IMR-90 (cell line): ENCODE data around the gene ITGB2. TPM values are rescaled to one million over a fixed set of nuclear protein-coding genes. Genes with fewer than 3 reads are reported as not detected.

Experiments
- ATAC-seq: fragments of 200-7000 bp; cut with Tn5 transposase; 2 replicates; pipeline ENCODE4 v1.9.1; 2020; ENCODE audit warnings: low read depth, mild to moderate bottlenecking, moderate library complexity
- BruUV-seq: library from RNA; stranded (reverse); fragments of 400-500 nt; replicated peaks from 2 replicates; lab custom pipeline; 2021; lab: Mats Ljungman, UMichigan
- CTCF ChIA-PET: fragments of 300-600 bp; formaldehyde crosslinking; extraction: SDS; loops from one replicate; lab custom pipeline; 2021; ENCODE audit warnings: antibody characterized with exemption; lab: Yijun Ruan, JAX
- POLR2A ChIA-PET: fragments of 300-600 bp; sonication (Branson Sonifier 250); formaldehyde crosslinking; loops from one replicate; lab custom pipeline; 2022; ENCODE audit warnings: antibody characterized with exemption; ENCODE audit not compliant: unreplicated experiment; lab: Charles Lee
- DNase-seq: peaks from one replicate; pipeline ENCODE4 v3.0.0; 2013
- H2AFZ ChIP-seq: replicated peaks from 2 replicates; pipeline ENCODE3; 2013; ENCODE audit warnings: low read length, mild to moderate bottlenecking; ENCODE audit not compliant: poor library complexity
- H2AK5ac ChIP-seq: 2 replicates; pipeline ENCODE4 v1.6.1; 2013; ENCODE audit warnings: low read depth, low read length, inconsistent platforms
- H2AK9ac ChIP-seq: replicated peaks from 2 replicates; pipeline ENCODE3; 2013; ENCODE audit warnings: mild to moderate bottlenecking, low read depth, low read length, moderate library complexity; ENCODE audit not compliant: poor library complexity
- H2BK120ac ChIP-seq: 2 replicates; pipeline ENCODE4 v1.6.1; 2013; ENCODE audit warnings: low read depth, low read length, inconsistent platforms
- H2BK15ac ChIP-seq: 3 replicates; pipeline ENCODE4 v1.6.1; 2013; ENCODE audit warnings: low read depth, low read length, inconsistent platforms
- H2BK20ac ChIP-seq: 2 replicates; pipeline ENCODE4 v1.6.1; 2013; ENCODE audit warnings: low read depth, mild to moderate bottlenecking, inconsistent platforms, low read length, moderate library complexity
- H2BK5ac ChIP-seq: 2 replicates; pipeline ENCODE4 v1.6.1; 2013; ENCODE audit warnings: mild to moderate bottlenecking, low read depth, low read length, inconsistent platforms; ENCODE audit not compliant: poor library complexity, severe bottlenecking
- H3K14ac ChIP-seq: replicated peaks from 2 replicates; pipeline ENCODE4 v1.6.1; 2013; ENCODE audit warnings: low read depth, low read length, inconsistent platforms
- H3K18ac ChIP-seq: 2 replicates; pipeline ENCODE4 v1.6.1; 2013; ENCODE audit warnings: low read depth, low read length, control low read depth
- H3K23ac ChIP-seq: 2 replicates; pipeline ENCODE4 v1.6.1; 2013; ENCODE audit warnings: low read depth, low read length, inconsistent platforms
- H3K27ac ChIP-seq: 2 replicates; pipeline ENCODE4 v1.5.1; 2013; ENCODE audit warnings: mild to moderate bottlenecking, control low read depth, low read length; ENCODE audit not compliant: insufficient read depth
- H3K27me3 ChIP-seq: 2 replicates; pipeline ENCODE4 v1.6.1; 2013; ENCODE audit warnings: low read length; ENCODE audit not compliant: control insufficient read depth, insufficient read depth
- H3K36me3 ChIP-seq: 2 replicates; pipeline ENCODE4 v1.6.1; 2013; ENCODE audit warnings: low read length, mixed read lengths; ENCODE audit not compliant: control insufficient read depth, insufficient read depth
- H3K4ac ChIP-seq: 2 replicates; pipeline ENCODE4 v1.6.1; 2013; ENCODE audit warnings: low read depth, low read length, inconsistent platforms
- H3K4me1 ChIP-seq: 2 replicates; pipeline ENCODE4 v1.6.1; 2013; ENCODE audit warnings: low read length, mixed read lengths; ENCODE audit not compliant: control insufficient read depth, insufficient read depth
- H3K4me2 ChIP-seq: 2 replicates; pipeline ENCODE4 v1.6.1; 2013; ENCODE audit warnings: low read depth, mild to moderate bottlenecking, control low read depth, low read length, moderate library complexity
- H3K4me3 ChIP-seq: 2 replicates; pipeline ENCODE4 v1.5.1; 2013; ENCODE audit warnings: low read depth, mild to moderate bottlenecking, control low read depth, low read length, moderate library complexity; ENCODE audit not compliant: insufficient read depth
- H3K56ac ChIP-seq: 2 replicates; pipeline ENCODE4 v1.6.1; 2013; ENCODE audit warnings: low read length, inconsistent platforms; ENCODE audit not compliant: insufficient read depth; ENCODE audit errors: extremely low read depth
- H3K79me1 ChIP-seq, 2 experiments: 2 replicates each; pipeline ENCODE4 v1.6.1; 2013; ENCODE audit warnings: low read length in 2 of 2, inconsistent platforms in 1 of 2, low read depth in 1 of 2
- H3K9ac ChIP-seq: 2 replicates; pipeline ENCODE4 v1.6.1; 2013; ENCODE audit warnings: low read depth, low read length, control low read depth
- H3K9me1 ChIP-seq: 2 replicates; pipeline ENCODE4 v1.6.1; 2013; ENCODE audit warnings: low read length, inconsistent platforms; ENCODE audit not compliant: insufficient read depth
- H3K9me3 ChIP-seq: 2 replicates; pipeline ENCODE4 v1.6.1; 2013; ENCODE audit warnings: low read length; ENCODE audit not compliant: control insufficient read depth, insufficient read depth
- H4K20me1 ChIP-seq: 2 replicates; pipeline ENCODE4 v1.6.1; 2013; ENCODE audit warnings: low read length, inconsistent platforms; ENCODE audit not compliant: insufficient read depth
- H4K5ac ChIP-seq: 2 replicates; pipeline ENCODE4 v1.6.1; 2013; ENCODE audit warnings: mild to moderate bottlenecking, low read depth, low read length, control low read depth
- H4K8ac ChIP-seq, 2 experiments: 2 replicates each; pipeline ENCODE4 v1.6.1; 2013; ENCODE audit warnings: low read depth in 2 of 2, low read length in 2 of 2, control low read depth in 1 of 2, inconsistent platforms in 1 of 2
- H4K91ac ChIP-seq: 2 replicates; pipeline ENCODE4 v1.6.1; 2013; ENCODE audit warnings: low read depth, low read length, inconsistent platforms; ENCODE audit not compliant: insufficient read depth
- BHLHE40 ChIP-seq: fragments of 150-350 bp; IDR thresholded peaks from 2 replicates; pipeline ENCODE4 v1.6.1; 2016; ENCODE audit warnings: mild to moderate bottlenecking, low read depth, low read length
- CEBPB ChIP-seq: IDR thresholded peaks from 2 replicates; pipeline ENCODE4 v1.6.1; 2012; ENCODE audit warnings: low read depth, low read length, improper control_type of control experiment
- CHD1 ChIP-seq: IDR thresholded peaks from 2 replicates; pipeline ENCODE4 v1.6.1; 2012; ENCODE audit warnings: low read depth, low read length, improper control_type of control experiment
- CTCF ChIP-seq: conservative IDR thresholded peaks from 2 replicates; pipeline ENCODE4 v1.5.1; 2012; ENCODE audit warnings: mild to moderate bottlenecking, low read depth, low read length, improper control_type of control experiment
- ELK1 ChIP-seq: fragments of 150-350 bp; IDR thresholded peaks from 2 replicates; pipeline ENCODE4 v1.6.1; 2016; ENCODE audit warnings: low read depth, mild to moderate bottlenecking, low read length, moderate library complexity, borderline replicate concordance
- FOS ChIP-seq: fragments of 150-350 bp; IDR thresholded peaks from 2 replicates; pipeline ENCODE4 v1.6.1; 2016; ENCODE audit warnings: low read depth, low read length
- MAFK ChIP-seq: IDR thresholded peaks from 2 replicates; pipeline ENCODE4 v1.6.1; 2012; ENCODE audit warnings: low read depth, low read length, improper control_type of control experiment
- MAZ ChIP-seq: IDR thresholded peaks from 2 replicates; pipeline ENCODE4 v1.6.1; 2012; ENCODE audit warnings: low read depth, mild to moderate bottlenecking, low read length, improper control_type of control experiment, moderate library complexity, borderline replicate concordance
- MXI1 ChIP-seq: IDR thresholded peaks from 2 replicates; pipeline ENCODE4 v1.6.1; 2012; ENCODE audit warnings: low read depth, mild to moderate bottlenecking, low read length, moderate library complexity, borderline replicate concordance
- NFE2L2 ChIP-seq: fragments of 150-350 bp; IDR thresholded peaks from 2 replicates; pipeline ENCODE4 v1.6.1; 2016; ENCODE audit warnings: low read depth, mild to moderate bottlenecking, low read length
- POLR2A ChIP-seq: IDR thresholded peaks from 2 replicates; pipeline ENCODE4 v1.6.1; 2012; ENCODE audit warnings: mild to moderate bottlenecking, low read depth, low read length
- RAD21 ChIP-seq: IDR thresholded peaks from 2 replicates; pipeline ENCODE4 v1.6.1; 2012; ENCODE audit warnings: low read length, improper control_type of control experiment
- RCOR1 ChIP-seq: IDR thresholded peaks from 2 replicates; pipeline ENCODE4 v1.6.1; 2012; ENCODE audit warnings: mild to moderate bottlenecking, low read length, improper control_type of control experiment; ENCODE audit not compliant: insufficient replicate concordance
- RFX5 ChIP-seq: IDR thresholded peaks from 2 replicates; pipeline ENCODE4 v1.8.0; 2012; ENCODE audit warnings: low read depth, mild to moderate bottlenecking, low read length, moderate library complexity
- SMC3 ChIP-seq: fragments of 150-350 bp; IDR thresholded peaks from 2 replicates; pipeline ENCODE4 v1.6.1; 2016; ENCODE audit warnings: low read depth, mild to moderate bottlenecking, antibody characterized with exemption, low read length, moderate library complexity
- USF2 ChIP-seq: fragments of 150-350 bp; IDR thresholded peaks from 2 replicates; pipeline ENCODE4 v1.6.1; 2017; ENCODE audit warnings: mild to moderate bottlenecking, antibody characterized with exemption, low read length, low read depth
- WGBS, 2 experiments: methylation state at CpG; one replicate each; pipeline versions ENCODE4 v1.1.5 to v1.1.7; 2013; ENCODE audit warnings: missing lambda C conversion rate in 2 of 2; ENCODE audit not compliant: insufficient read length in 1 of 2; ENCODE audit errors: extremely low coverage in 2 of 2; 5-methylcytosine and 5-hydroxymethylcytosine counted together
- dilution Hi-C: fragments of 300-500 bp; cut with HindIII; formaldehyde crosslinking; loops from one replicate; pipeline ENCODE4 v1.14.3; 2018; ENCODE audit warnings: low sequenced_read_pairs; ENCODE audit not compliant: unreplicated experiment
- in situ Hi-C: fragments of 300-500 bp; cut with MboI; formaldehyde crosslinking; loops from 3 replicates; pipeline ENCODE4 v1.14.3; 2019; ENCODE audit warnings: low sequenced_read_pairs, inconsistent platforms, mixed read lengths
- intact Hi-C: fragments of 100-400 bp; cut with micrococcal nuclease; formaldehyde crosslinking; loops from 2 replicates; pipeline ENCODE4 v1.10.0; 2022
- polyA plus RNA-seq, 3 experiments: library from polyadenylated mRNA; depleted of rRNA; stranded (reverse); fragments of >200 nt; gene quantifications; 2 replicates each; pipeline ENCODE4 v1.2.3, GENCODE V29; 2012; ENCODE audit warnings: low replicate concordance in 1 of 3
- total RNA-seq: library from RNA; depleted of rRNA; stranded (reverse); fragments of >200 nt; gene quantifications from 2 replicates; pipeline ENCODE4 v1.2.3, GENCODE V29; 2012

The ITGB2 gene
- total and polyA plus RNA-seq, 2 of the 4 experiments (the other 2 are of a cell fraction): 0.14 TPM; not detected in 1

- Histone ChIP-seq H3K23ac (no peak overlapping the region), H2AFZ (no peak overlapping the region), H3K79me1 (no peaks in the 10 kb centered on the region), H3K56ac (no peak overlapping the region), H2AK5ac (no peak overlapping the region), H3K4me1 (no peaks in the 10 kb centered on the region), H3K9ac (no peak overlapping the region), H2BK20ac (no peak overlapping the region), H3K14ac (no peak overlapping the region), H2AK9ac (no peak overlapping the region), H4K20me1 (0 out of 2 replicates have a peak, but pooled peaks cover 5% of the 10 kb centered on the region), H4K91ac (no peak overlapping the region), H3K4ac (no peak overlapping the region), H4K5ac (no peak overlapping the region), H3K18ac (no peak overlapping the region), H2BK120ac (no peak overlapping the region), H3K4me2 (no peak overlapping the region), H3K4me3 (no peak overlapping the region), H3K27me3 (peaks cover 37% of the 10 kb centered on the region), H3K36me3 (no peaks in the 10 kb centered on the region), H4K8ac (no peak overlapping the region), H2BK5ac (no peak overlapping the region), H3K27ac (no peak overlapping the region), H2BK15ac (no peak overlapping the region), H3K9me1 (no peaks in the 10 kb centered on the region), H3K9me3 (peaks cover 7% of the 10 kb centered on the region)
- dilution Hi-C loops: no loop called here
- in situ Hi-C loops: no loop called here
- no peak for DNase-seq
- BruUV-seq: no TSS peak
- TF ChIP-seq RAD21: no peak
- no peak for TF ChIP-seq RCOR1
- TF ChIP-seq POLR2A: no peak
- no peak for TF ChIP-seq MXI1
- no peak for TF ChIP-seq NFE2L2
- no peak for TF ChIP-seq USF2
- TF ChIP-seq FOS: no peak
- no peak for TF ChIP-seq MAFK
- TF ChIP-seq CEBPB: no peak
- no peak for TF ChIP-seq MAZ
- TF ChIP-seq ELK1: no peak
- TF ChIP-seq CTCF: no peak
- TF ChIP-seq RFX5: no peak
- no peak for TF ChIP-seq BHLHE40
- TF ChIP-seq SMC3: no peak
- no peak for TF ChIP-seq CHD1
- ATAC-seq: no peak
- 75% methylated on average over 18 of the region's 24 CpGs; no CpG with 5 or more reads in 1 of the 2 experiments for WGBS, 2 experiments
- ChIA-PET POLR2A (no interaction called here), CTCF (no interaction called here)
- intact Hi-C loops: no loop called here
Observed at GRCh38 chr21:44887807-44888580, 32.7 kb downstream of the ITGB2 start.
